HUES6 (cell line): ENCODE measurements around the gene SHISA6.

Experiments
- H3K27ac ChIP-seq: 2 replicates; pipeline ENCODE4 v1.7.0; 2013; ENCODE audit warnings: low read depth, mild to moderate bottlenecking, low read length, inconsistent platforms
- H3K27me3 ChIP-seq: 2 replicates; pipeline ENCODE4 v1.6.1; 2013; ENCODE audit warnings: low read length; ENCODE audit not compliant: control insufficient read depth, insufficient read depth
- H3K36me3 ChIP-seq: 2 replicates; pipeline ENCODE4 v1.6.1; 2013; ENCODE audit warnings: low read length; ENCODE audit not compliant: control insufficient read depth, insufficient read depth
- H3K4me1 ChIP-seq: 2 replicates; pipeline ENCODE4 v1.6.1; 2013; ENCODE audit warnings: low read length; ENCODE audit not compliant: control insufficient read depth, insufficient read depth
- H3K4me3 ChIP-seq: 2 replicates; pipeline ENCODE4 v1.5.1; 2013; ENCODE audit warnings: low read depth, low read length
- H3K9ac ChIP-seq: one replicate; pipeline ENCODE4 v1.6.1; 2013; ENCODE audit warnings: mild to moderate bottlenecking, low read length
- H3K9me3 ChIP-seq: 2 replicates; pipeline ENCODE4 v1.6.1; 2013; ENCODE audit warnings: low read depth, low read length; ENCODE audit not compliant: control insufficient read depth, insufficient read depth

SHISA6 gene

GRCh38 chr17:11441004-11441403 lies 200.0 kb downstream of the SHISA6 start:
- no peak overlapping the region for H3K9ac ChIP-seq

DNA sequence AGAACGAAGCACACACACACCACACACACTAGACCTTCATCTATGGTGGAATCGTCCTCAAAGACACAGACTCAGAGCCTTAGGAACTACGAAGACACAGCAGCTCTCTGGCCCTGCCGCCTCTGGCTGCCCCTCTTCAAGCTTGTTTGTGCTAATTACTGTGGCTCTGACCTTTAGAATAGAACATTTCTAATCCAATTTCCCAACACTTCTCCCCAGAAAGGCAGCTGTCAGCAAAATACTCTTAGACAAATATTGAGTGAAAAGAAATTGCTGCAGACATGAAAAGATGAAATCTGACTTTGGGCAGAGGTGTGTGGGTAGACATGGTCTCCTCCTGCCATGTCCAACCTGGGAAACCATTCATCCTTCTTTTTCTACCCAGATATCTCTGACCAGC lies 205.3 kb downstream of the SHISA6 start:
- Histone ChIP-seq H3K27ac (no peak overlapping the region), H3K4me1 (no peaks in the 10 kb centered on the region), H3K9me3 (no peaks in the 10 kb centered on the region), H3K27me3 (peaks cover 2% of the 10 kb centered on the region; the same call in 1 of the 2 replicates), H3K4me3 (no peak overlapping the region), H3K9ac (no peak overlapping the region), H3K36me3 (no peaks in the 10 kb centered on the region)

More at GRCh38 chr17:11441004-11441403, 200.0 kb downstream of the SHISA6 start:
- Histone ChIP-seq H3K4me3 (no peak overlapping the region), H3K27ac (no peak overlapping the region), H3K36me3 (no peaks in the 10 kb centered on the region), H3K9me3 (no peaks in the 10 kb centered on the region), H3K27me3 (no peaks in the 10 kb centered on the region; the same call in 1 of the 2 replicates), H3K4me1 (no peaks in the 10 kb centered on the region)

DNA sequence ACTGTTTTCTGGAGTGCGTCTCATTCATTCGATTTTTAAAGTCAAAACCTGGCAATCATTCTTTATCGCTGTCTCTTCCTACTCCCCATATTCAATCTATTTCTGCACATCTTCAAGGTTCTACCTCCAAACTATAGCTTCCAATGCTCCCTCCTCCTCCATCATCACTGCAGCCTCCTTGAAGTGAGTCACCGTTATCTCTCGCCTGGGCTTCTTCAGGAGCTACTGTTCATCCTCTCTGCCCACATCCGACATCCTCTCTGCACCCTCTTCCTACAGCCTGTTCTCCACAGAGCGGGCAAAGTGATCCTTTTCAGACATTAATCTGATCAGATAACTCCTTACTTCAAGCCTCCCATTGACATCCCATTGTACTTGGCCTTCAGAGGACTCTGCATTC lies 213.1 kb downstream of the SHISA6 start:
- Histone ChIP-seq H3K4me3 (no peak overlapping the region), H3K27ac (no peak overlapping the region), H3K36me3 (no peaks in the 10 kb centered on the region), H3K27me3 (peaks cover 5% of the 10 kb centered on the region; the same call in 1 of the 2 replicates), H3K9ac (no peak overlapping the region), H3K9me3 (no peaks in the 10 kb centered on the region), H3K4me1 (no peaks in the 10 kb centered on the region)

DNA sequence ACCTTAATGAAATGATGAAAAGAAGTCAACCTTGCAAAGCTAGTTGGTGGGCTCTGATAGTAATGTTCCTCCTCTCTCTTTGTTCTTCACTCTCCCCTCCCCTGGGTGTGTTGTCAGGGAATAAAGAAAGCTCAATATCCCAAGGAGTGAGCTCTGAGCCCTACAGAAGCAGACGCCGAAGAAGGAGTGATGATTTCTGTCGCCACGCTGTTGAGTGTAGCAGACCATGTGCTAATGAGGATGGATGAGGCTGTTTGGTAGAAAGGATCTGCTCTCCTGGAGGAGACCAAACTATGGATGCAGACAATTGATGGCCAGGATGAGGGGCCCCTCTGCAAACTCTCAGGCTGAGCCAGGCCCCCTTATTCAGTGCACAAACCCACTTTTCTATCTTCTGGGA lies 217.3 kb downstream of the SHISA6 start:
- no peaks in the 10 kb centered on the region for H3K27me3 ChIP-seq
- no peaks in the 10 kb centered on the region for H3K4me1 ChIP-seq
- no peak overlapping the region for H3K4me3 ChIP-seq
- no peak overlapping the region for H3K9ac ChIP-seq
- H3K27ac ChIP-seq, result no peak overlapping the region
- no peaks in the 10 kb centered on the region for H3K9me3 ChIP-seq
- no peaks in the 10 kb centered on the region for H3K36me3 ChIP-seq

- H3K27me3 ChIP-seq, result no peaks in the 10 kb centered on the region
- no peaks in the 10 kb centered on the region for H3K9me3 ChIP-seq
- no peaks in the 10 kb centered on the region for H3K36me3 ChIP-seq
- no peak overlapping the region for H3K27ac ChIP-seq
- H3K9ac ChIP-seq, result no peak overlapping the region
- no peak overlapping the region for H3K4me3 ChIP-seq
- H3K4me1 ChIP-seq, result no peaks in the 10 kb centered on the region
Measured at GRCh38 chr17:11459861-11460331, 218.9 kb downstream of the SHISA6 start.

DNA sequence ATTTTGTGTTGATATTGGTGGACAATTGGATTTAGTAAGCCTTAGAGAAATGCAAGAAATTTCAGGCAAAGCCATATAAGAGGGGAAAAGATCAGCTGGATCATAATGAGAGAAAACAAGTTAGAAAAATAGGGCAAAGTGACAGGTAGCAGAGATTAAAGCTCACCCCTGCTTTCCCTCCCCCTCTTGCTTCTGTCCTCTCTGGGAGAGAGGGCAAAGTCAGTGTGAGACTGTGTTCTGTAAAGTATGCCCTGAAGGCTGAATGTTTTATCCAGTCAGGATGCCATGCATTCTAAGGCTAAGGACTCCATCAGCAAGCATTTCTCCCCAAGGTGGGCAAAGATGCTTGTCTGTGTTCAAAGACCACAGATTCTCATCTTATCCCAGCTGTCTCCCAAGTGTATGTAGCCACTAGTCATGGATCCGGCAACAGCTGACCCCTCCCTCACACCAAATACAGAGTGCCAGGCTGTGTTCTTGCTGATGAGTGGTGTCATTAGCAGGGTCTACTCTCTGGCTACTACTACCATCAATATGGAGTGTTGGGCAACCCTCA lies 221.1 kb downstream of the SHISA6 start:
- no peaks in the 10 kb centered on the region for H3K27me3 ChIP-seq
- no peaks in the 10 kb centered on the region for H3K9me3 ChIP-seq
- H3K4me1 ChIP-seq, result no peaks in the 10 kb centered on the region
- H3K36me3 ChIP-seq, result no peaks in the 10 kb centered on the region
- no peak overlapping the region for H3K4me3 ChIP-seq
- no peak overlapping the region for H3K27ac ChIP-seq
- no peak overlapping the region for H3K9ac ChIP-seq

GRCh38 chr17:11467639-11468038 lies 226.6 kb downstream of the SHISA6 start:
- Histone ChIP-seq H3K4me3 (no peak overlapping the region), H3K27me3 (no peaks in the 10 kb centered on the region), H3K36me3 (no peaks in the 10 kb centered on the region), H3K9ac (no peak overlapping the region), H3K4me1 (no peaks in the 10 kb centered on the region), H3K9me3 (no peaks in the 10 kb centered on the region), H3K27ac (no peak overlapping the region)

DNA sequence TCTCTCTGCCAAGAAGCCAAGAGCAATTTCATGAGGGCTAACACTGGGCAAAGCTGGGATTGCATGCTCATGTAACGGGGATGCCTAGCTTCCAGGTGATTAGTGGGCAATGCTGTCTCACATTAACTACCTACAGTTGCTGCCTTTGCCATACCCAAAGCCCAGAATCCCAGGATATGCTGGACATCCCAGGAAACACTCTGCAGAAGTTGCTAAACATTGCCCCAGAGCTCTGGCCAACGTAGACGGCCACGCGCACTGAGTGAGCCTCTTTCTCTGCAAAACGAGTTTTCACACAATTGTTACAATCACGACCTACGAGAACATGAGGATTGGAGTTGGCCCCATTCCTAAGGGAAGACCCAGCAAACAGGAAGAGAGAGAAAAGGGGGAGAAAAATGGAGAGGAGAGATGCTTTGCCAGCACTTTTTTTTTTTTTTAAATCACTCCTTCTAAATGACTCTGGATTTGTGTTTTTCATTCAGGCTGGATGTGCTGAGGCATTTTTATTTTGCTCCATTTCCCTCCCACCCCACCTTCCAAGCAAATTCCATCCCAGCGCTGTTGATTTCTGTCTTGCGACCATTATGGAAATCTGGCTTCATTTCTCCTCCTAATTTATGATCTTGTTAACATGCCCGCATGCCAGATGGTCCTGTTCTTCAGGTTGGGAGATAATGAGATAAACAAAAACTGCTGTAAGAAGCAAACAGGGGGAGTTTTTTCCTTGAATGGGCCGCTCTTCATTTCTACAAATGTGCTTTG lies 244.5 kb downstream of the SHISA6 start:
- no peak overlapping the region for H3K27ac ChIP-seq
- H3K9ac ChIP-seq, result no peak overlapping the region
- H3K9me3 ChIP-seq, result no peaks in the 10 kb centered on the region
- no peaks in the 10 kb centered on the region; the same call in 1 of the 2 replicates for H3K27me3 ChIP-seq
- H3K36me3 ChIP-seq, result no peaks in the 10 kb centered on the region
- peaks cover 10% of the 10 kb centered on the region for H3K4me1 ChIP-seq
- no peak overlapping the region for H3K4me3 ChIP-seq

DNA sequence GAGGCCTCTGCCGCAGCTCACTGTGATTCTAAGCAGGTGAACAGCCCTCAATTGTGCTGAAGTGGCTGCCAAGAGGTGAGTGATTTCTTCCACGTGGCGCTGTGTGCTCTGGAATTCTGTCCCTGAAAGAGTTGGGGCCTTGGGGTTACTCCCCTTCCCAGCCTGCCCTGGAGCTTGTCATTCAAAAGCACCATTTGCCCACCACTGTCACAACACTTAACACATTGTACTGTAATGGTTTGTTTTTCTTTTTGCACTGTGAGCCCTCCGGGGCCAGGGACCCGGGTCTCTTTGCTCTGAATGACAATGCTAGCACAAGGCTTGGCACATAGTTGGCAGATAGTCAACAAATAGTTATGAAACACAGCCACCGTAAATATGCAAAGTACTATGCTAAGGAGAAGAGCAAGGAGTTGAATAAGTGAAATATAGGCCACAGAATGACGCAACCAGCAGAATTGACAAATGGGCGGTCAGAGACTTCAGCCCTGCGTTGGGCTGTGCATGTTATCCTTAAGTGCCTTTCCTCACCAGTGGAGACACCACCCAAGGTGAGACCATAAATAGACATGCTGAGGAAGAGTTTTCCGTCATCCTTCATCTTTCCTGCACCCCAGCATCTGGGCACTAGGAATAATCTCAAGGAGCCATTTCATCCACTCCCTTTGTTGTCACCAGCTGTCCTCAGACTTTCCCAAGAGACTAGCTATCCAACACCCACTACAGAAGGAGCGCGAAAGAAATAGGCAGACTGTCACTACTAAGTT lies 245.3 kb downstream of the SHISA6 start:
- Histone ChIP-seq H3K27ac (no peak overlapping the region), H3K9me3 (no peaks in the 10 kb centered on the region), H3K36me3 (no peaks in the 10 kb centered on the region), H3K27me3 (no peaks in the 10 kb centered on the region; the same call in 1 of the 2 replicates), H3K4me1 (peaks cover 10% of the 10 kb centered on the region), H3K9ac (no peak overlapping the region), H3K4me3 (no peak overlapping the region)

GRCh38 chr17:11486868-11487310 lies 245.9 kb downstream of the SHISA6 start:
- Histone ChIP-seq H3K4me3 (no peak overlapping the region), H3K9ac (no peak overlapping the region), H3K9me3 (no peaks in the 10 kb centered on the region), H3K27ac (no peak overlapping the region), H3K36me3 (no peaks in the 10 kb centered on the region), H3K27me3 (no peaks in the 10 kb centered on the region; the same call in 1 of the 2 replicates), H3K4me1 (peaks cover 10% of the 10 kb centered on the region)

DNA sequence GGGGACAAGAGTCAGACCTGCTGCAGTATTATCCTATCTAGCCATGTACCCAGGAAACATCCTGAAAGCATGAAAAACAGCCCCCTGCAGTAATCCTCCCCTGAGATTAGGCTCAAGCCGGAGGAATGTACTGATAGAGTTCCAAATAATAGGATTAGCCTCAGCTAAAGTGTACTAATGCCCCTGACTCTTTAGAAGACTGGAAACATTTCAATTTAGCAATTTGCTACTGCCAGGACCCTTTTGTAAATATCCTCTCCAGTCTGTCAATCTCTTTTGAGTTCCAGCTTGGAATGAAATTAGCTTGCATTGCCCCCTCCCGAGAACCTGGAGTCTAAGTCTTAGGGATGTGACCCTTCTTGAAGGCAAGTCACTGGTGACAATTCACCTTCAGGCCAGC lies 246.5 kb downstream of the SHISA6 start:
- Histone ChIP-seq H3K9ac (no peak overlapping the region), H3K4me1 (peaks cover 10% of the 10 kb centered on the region), H3K27me3 (no peaks in the 10 kb centered on the region; the same call in 1 of the 2 replicates), H3K4me3 (no peak overlapping the region), H3K27ac (no peak overlapping the region), H3K36me3 (no peaks in the 10 kb centered on the region), H3K9me3 (no peaks in the 10 kb centered on the region)
